ENCODE data around the gene TUFM.
"Not testable (repeated sequence)": the region's sequence is repeated elsewhere in the genome, so short reads cannot be mapped to it uniquely, and the experiment has no call there.

The TUFM gene

DNA sequence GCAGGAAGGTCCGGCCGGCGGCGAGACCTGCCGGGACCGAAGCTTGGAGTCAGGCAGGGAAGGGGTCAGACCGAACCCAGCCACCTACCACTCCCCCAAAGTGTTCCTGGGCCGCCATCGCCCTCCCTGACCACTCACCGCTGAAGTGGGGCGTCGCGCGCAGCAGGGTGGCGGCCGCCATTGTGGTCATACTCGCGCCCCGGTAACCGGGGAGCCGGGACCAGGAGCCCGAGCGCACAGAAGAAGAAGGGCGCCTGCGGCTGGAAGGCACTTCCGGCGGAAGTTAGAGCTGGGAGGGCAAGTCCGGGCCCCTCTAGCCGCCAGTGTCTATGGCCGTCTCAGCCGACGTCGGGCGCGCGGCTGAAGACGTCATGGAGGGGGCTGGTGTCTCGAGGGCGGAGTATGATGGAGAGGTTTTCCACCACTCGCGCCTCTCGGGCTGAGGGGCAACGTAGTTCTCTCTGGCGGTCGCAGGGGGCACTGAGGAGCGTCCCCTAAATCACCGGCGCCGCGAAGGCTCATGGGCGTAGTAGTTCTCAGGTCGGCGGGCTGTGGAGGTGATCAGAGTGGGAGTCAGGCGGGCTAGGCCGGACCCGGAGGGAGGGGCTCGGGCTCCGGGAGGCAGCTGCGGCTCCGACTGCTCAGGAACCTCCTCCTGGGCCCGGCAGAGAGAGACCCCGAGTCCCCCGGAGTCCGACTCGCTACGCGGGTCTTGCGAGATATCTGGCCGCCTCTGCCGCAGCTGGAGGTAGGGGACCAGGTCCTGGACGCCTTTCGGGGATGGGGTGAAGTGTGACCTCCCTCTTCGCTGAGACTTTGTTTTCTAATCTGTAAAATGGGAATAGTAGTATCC lies at the start of gene TUFM:
TUFM (minus strand) TSS at position 269 of the 853 bp plus-strand sequence; CDS start at position 190, 79 bp downstream.
- peak; percentile 93 for DNase-seq

GRCh38 chr16:28895609-28896008 lies 49.5 kb upstream of the TUFM start:
- DNase-seq = no peak

- no peak for DNase-seq
These were observed 47.1 kb upstream of the TUFM start for GRCh38 chr16:28893291-28893690.

- DNase-seq = no peak
These were observed 46.1 kb upstream of the TUFM start for GRCh38 chr16:28891964-28892890.

DNA sequence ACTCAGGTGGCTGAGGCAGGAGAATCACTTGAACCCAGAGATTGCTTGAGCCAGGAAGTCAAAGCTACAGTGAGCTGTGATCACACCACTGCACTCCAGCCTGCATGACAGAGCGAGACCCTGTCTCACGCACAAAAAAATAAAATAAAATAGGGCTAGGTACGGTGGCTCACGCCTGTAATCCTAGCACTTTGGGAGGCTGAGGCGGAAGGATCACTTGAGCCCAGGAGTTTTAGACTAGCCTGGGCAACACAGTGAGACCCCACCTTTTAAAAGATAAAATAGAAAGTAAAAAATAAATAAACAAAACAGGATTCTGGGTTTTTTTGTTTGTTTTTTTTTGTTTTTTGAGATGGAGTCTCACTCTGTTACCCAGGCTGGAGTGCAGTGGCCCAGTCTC lies 44.2 kb upstream of the TUFM start:
- not testable (repeated sequence) for DNase-seq

DNA sequence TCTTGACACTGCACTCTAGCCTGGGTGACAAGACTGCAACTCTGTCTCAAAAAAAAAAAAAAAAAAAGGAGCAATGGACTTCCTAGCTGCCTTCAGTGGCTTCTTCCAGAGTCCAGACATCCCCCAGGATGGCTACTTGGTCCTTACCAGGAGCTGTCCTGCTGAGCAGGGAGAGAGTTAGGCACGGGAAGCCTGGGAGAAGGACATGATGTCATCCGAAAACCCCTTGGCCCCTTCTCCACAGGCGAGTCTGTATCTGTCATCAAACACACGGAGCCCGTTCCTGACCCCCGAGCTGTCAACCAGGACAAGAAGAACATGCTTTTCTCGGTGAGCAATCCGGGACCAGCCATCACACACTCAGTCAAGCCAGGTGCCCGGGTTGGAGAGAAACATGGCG lies 40.8 kb upstream of the TUFM start:
- no peak for DNase-seq

GRCh38 chr16:28884045-28884444 lies 37.9 kb upstream of the TUFM start:
- DNase-seq = no peak

GRCh38 chr16:28883221-28883996 lies 37.3 kb upstream of the TUFM start:
- no peak for DNase-seq

GRCh38 chr16:28882551-28883160 lies 36.5 kb upstream of the TUFM start:
- no peak for DNase-seq

- DNase-seq = not testable (repeated sequence)
These were observed 35.4 kb upstream of the TUFM start for GRCh38 chr16:28881565-28881964.

GRCh38 chr16:28880955-28881354 lies 34.8 kb upstream of the TUFM start:
- no peak for DNase-seq

DNA sequence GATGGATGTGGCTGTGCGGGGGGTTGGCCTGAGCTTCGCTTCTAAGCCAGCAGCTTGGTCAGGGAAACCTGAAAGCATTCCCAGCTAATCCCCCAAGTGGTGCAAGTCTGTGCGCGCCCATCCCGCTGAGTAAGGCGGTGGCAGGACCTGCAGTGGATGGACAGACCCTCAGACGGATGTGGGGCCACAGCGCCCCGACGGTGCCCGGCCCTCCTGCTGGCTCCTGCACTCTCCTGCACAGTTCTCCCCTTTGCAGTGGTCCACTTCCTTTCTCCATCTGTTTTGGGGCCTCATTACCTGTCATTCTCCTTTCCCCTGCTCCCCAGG lies 34.4 kb upstream of the TUFM start:
- DNase-seq = no peak

DNA sequence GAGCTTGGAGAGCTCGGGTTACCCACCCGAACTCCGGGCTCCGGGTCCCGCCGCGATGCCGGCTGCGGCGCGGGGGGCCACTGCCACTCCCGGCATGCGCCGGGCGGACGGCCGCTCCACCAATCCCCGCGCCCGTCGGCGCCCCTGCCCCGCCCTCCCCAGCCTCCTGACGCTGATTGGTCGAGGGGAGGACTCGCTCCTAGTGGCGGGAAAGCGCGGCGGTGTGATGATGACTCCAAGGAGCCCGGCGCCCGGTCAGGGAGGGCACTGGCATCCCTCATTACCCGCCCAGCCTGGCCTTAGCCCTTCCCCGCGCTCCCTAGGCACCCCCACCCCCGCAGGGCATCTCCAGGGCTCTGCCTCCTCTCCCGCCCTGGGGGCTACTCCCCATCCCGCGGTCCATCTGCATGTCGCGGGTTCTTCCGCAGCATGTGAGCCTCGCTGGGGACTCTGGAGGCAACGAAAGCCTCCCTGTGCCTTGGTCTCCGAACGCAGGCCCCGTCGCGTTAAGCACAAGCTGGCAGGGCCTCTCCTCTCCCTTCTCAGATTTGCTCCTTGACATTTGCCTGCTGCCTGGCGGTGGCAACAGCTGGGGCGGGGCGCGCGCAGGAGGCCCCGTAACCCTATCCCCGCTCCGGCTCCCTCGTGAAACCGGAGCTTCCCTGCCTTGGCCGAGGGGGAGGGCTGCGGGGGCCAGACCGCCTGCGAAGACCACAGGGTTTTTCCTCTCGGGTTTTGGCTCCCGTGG lies 33.9 kb upstream of the TUFM start:
- DNase-seq = peak; percentile 49

- no peak for DNase-seq
These were observed 33.2 kb upstream of the TUFM start for GRCh38 chr16:28879261-28879840.

GRCh38 chr16:28878083-28878926 lies 32.2 kb upstream of the TUFM start, which contains the start of gene ATP2A1:
ATP2A1 (plus strand) TSS chr16:28878488; CDS start chr16:28878672, 184 bp downstream.
- DNase-seq = no peak

DNA sequence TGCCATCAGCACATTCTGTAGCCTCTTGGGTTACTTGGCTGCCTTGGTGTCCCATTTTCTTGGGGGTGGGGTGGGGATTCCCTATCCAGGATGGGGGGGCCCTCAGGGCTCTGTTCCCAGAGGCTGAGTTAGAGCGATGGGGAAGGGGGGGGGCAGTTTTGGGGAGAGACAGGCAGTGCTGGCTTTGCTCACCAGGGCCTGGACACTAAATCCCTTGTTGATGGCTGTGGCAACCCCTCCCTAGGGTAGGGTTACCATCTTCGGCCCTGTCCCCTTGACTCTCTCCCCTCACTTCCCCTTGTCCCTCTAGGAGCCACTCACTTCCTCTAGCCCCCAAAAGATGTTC lies 31.5 kb upstream of the TUFM start:
- DNase-seq = no peak

- no peak for DNase-seq
These were observed 31.0 kb upstream of the TUFM start for GRCh38 chr16:28876973-28877654.

DNA sequence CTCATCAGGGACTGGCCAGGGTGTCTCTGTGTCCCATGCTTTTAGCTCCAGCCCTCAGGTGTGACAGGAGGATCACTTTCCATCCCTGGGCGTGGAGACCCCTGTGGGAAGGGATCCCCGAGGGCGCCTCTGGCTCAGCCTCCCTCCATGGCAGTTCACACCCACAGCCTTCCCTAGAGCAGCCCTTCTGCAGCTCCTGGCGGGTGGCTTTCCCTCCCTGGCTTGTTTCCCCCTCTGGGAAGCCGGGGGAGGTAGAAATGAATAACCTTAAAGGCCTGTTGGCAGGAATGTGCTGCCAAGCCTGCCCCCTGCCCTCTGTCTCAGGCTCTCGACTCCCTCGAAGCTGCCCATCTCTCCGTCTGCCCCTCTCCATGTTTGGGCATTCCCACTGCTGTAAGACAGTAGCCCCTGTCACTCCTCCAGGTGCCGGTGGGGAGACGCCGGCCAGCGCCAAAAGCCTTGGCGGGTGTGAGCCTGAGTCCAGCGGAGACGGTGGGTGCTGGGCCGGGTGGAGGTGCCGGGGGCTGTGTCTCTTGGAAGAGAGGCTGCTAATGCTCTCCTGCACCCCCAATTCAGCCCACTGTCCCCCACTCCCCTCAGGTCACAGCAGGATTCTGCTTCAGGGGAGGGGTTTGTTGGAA lies 30.0 kb upstream of the TUFM start:
- no peak for DNase-seq

Measured in KG1 (cell line).